Esophagus muscularis mucosa (tissue), 4 donors: ENCODE results near the gene CD80. TPM values are rescaled to one million over a fixed set of nuclear protein-coding genes. Genes with fewer than 3 reads are reported as not detected.

ENCODE experiments used
- DNase-seq: peaks from one replicate; pipeline ENCODE4 v3.0.0-alpha.2; 2017; ENCODE audit errors: extremely low spot score
- H3K27ac ChIP-seq, 4 donors: fragments of 200-600 bp; sonication (generic); replicated peaks in 1 of 4; 1 replicate in 3 of 4; 2 replicates in 1 of 4; pipeline ENCODE4 v1.5.1; 2016 to 2019; ENCODE audit warnings: mild to moderate bottlenecking in 1 of 4
- H3K27me3 ChIP-seq, 4 donors: fragments of 200-600 bp; sonication (generic); one replicate each; pipeline versions ENCODE4 v1.5.1 to v1.6.0; 2016 to 2019
- H3K36me3 ChIP-seq, 4 donors: fragments of 200-600 bp; sonication (generic); one replicate each; pipeline ENCODE4 v1.5.1; 2016 to 2019
- H3K4me1 ChIP-seq, 4 donors: fragments of 200-600 bp; sonication (generic); one replicate each; pipeline ENCODE4 v1.5.1; 2016 to 2019
- H3K4me3 ChIP-seq, 4 donors: fragments of 200-600 bp; sonication (generic); 1 replicate in 2 of 4; 2 replicates in 2 of 4; pipeline ENCODE4 v1.5.1; 2016 to 2019; ENCODE audit warnings: mild to moderate bottlenecking in 4 of 4, moderate library complexity in 1 of 4
- H3K9me3 ChIP-seq, 4 donors: fragments of 200-600 bp; sonication (generic); 1 replicate in 3 of 4; 2 replicates in 1 of 4; pipeline ENCODE4 v1.5.1; 2016 to 2019
- CTCF ChIP-seq, 3 experiments: fragments of 200-600 bp in 2 of 3; fragments of 450-650 bp in 1 of 3; sonication (generic) in 2 of 3; IDR thresholded peaks; one replicate each; pipeline ENCODE4 v1.5.1; 2017 to 2019; ENCODE audit warnings: antibody characterized with exemption in 3 of 3, mild to moderate bottlenecking in 2 of 3, moderate library complexity in 1 of 3
- EP300 ChIP-seq: sonication (generic); formaldehyde crosslinking; IDR thresholded peaks from one replicate; pipeline ENCODE4 v1.6.1; 2017; ENCODE audit warnings: antibody characterized with exemption
- POLR2A ChIP-seq: fragments of 450-650 bp; IDR thresholded peaks from one replicate; pipeline ENCODE4 v1.6.1; 2017; ENCODE audit warnings: antibody characterized with exemption, moderate library complexity, mild to moderate bottlenecking, low read depth
- POLR2AphosphoS5 ChIP-seq, 2 donors: sonication (generic); formaldehyde crosslinking; IDR thresholded peaks; one replicate each; pipeline ENCODE4 v1.6.1; 2017; ENCODE audit warnings: antibody characterized with exemption in 2 of 2
- WGBS: methylation state at CpG from one replicate; pipeline ENCODE4 v1.1.5; 2018; 5-methylcytosine and 5-hydroxymethylcytosine counted together
- intact Hi-C: fragments of 100-400 bp; cut with DNase I; formaldehyde crosslinking; loops from one replicate; pipeline ENCODE4 v1.15.1; 2023
- total RNA-seq, 4 donors: library from RNA; depleted of rRNA; stranded (reverse); fragments of >200 nt; gene quantifications; one replicate each; pipeline versions ENCODE4 v1.1.0 to v1.2.1, GENCODE V29; 2016

Gene CD80
- total RNA-seq, 4 donors from 2014 or later = 0.26 to 1.3 TPM; not detected in 2

GRCh38 chr3:119492810-119493209 is 66.6 kb downstream of the CD80 start:
- Histone ChIP-seq H3K9me3 (no peaks in the 10 kb centered on the region), H3K27ac (no peak overlapping the region), H3K36me3 (peaks cover 0 to 43% (median 29%) of the 10 kb centered on the region in 4 donors), H3K27me3 (no peaks in the 10 kb centered on the region), H3K4me3 (no peak overlapping the region), H3K4me1 (peaks cover 3 to 7% (median 6%) of the 10 kb centered on the region in 4 donors)
- intact Hi-C loops = loop anchor here (10.0 kb wide), 1 partner anchor 182 kb away; the partner anchor contains the start of gene COX17
- WGBS = 96% methylated on average over 3 of the region's 3 CpGs
- DNase-seq = no peak
- TF ChIP-seq CTCF (IDR thresholded peaks at IDR 0.05) (no peak), POLR2AphosphoS5 (IDR thresholded peaks at IDR 0.05) (no peak), EP300 (no peak), POLR2A (no peak)

- DNase-seq = no peak
- Histone ChIP-seq H3K27ac (no peak overlapping the region), H3K27me3 (no peaks in the 10 kb centered on the region), H3K36me3 (peaks cover 4 to 50% (median 34%) of the 10 kb centered on the region in 4 donors), H3K4me1 (no peaks in the 10 kb centered on the region), H3K9me3 (no peaks in the 10 kb centered on the region), H3K4me3 (no peak overlapping the region)
- no peak for TF ChIP-seq EP300
- no peak for TF ChIP-seq POLR2AphosphoS5 (IDR thresholded peaks at IDR 0.05)
- intact Hi-C loops = loop anchor here (10.0 kb wide), 1 partner anchor 183 kb away; the partner anchor contains the start of gene COX17
- 98% methylated on average over 2 of the region's 2 CpGs for WGBS
These were observed 67.3 kb downstream of the CD80 start for GRCh38 chr3:119492128-119492527.

- H3K4me1 ChIP-seq = no peaks in the 10 kb centered on the region
- 94% methylated on average over 2 of the region's 2 CpGs for WGBS
- no peak overlapping the region for H3K4me3 ChIP-seq
- peaks cover 12 to 70% (median 53%) of the 10 kb centered on the region in 4 donors for H3K36me3 ChIP-seq
- no peaks in the 10 kb centered on the region for H3K9me3 ChIP-seq
- H3K27me3 ChIP-seq = no peaks in the 10 kb centered on the region
- intact Hi-C loops = loop anchor here (10.0 kb wide), 1 partner anchor 185 kb away; the partner anchor contains the start of gene COX17
- H3K27ac ChIP-seq = no peak overlapping the region
- no peak for DNase-seq
- no peak for TF ChIP-seq POLR2AphosphoS5 (IDR thresholded peaks at IDR 0.05)
These were observed 69.3 kb downstream of the CD80 start for GRCh38 chr3:119490153-119490552.

GRCh38 chr3:119485563-119485962 is 73.9 kb downstream of the CD80 start:
- H3K27ac ChIP-seq = no peak overlapping the region
- intact Hi-C loops = no loop called here
- peaks cover 13 to 87% (median 69%) of the 10 kb centered on the region in 4 donors for H3K36me3 ChIP-seq
- no peaks in the 10 kb centered on the region for H3K4me1 ChIP-seq
- TF ChIP-seq CTCF (IDR thresholded peaks at IDR 0.05) = no peak
- no peak for TF ChIP-seq POLR2A
- no peak for TF ChIP-seq EP300
- TF ChIP-seq POLR2AphosphoS5 (IDR thresholded peaks at IDR 0.05) = no peak
- H3K9me3 ChIP-seq = no peaks in the 10 kb centered on the region
- no peak for DNase-seq
- no peaks in the 10 kb centered on the region for H3K27me3 ChIP-seq
- 98% methylated on average over 2 of the region's 2 CpGs for WGBS
- H3K4me3 ChIP-seq = no peak overlapping the region

- Histone ChIP-seq H3K9me3 (no peaks in the 10 kb centered on the region), H3K27ac (no peak overlapping the region), H3K36me3 (peaks cover 30 to 90% (median 69%) of the 10 kb centered on the region in 4 donors), H3K4me1 (no peaks in the 10 kb centered on the region), H3K27me3 (no peaks in the 10 kb centered on the region), H3K4me3 (no peak overlapping the region)
- intact Hi-C loops = no loop called here
- DNase-seq = no peak
- TF ChIP-seq CTCF (IDR thresholded peaks at IDR 0.05) = no peak
- no peak for TF ChIP-seq POLR2A
- no peak for TF ChIP-seq POLR2AphosphoS5 (IDR thresholded peaks at IDR 0.05)
- WGBS = 89% methylated on average over 1 of the region's 1 CpG
These were observed 76.3 kb downstream of the CD80 start for GRCh38 chr3:119483101-119483500.

GRCh38 chr3:119481079-119481478 is 78.3 kb downstream of the CD80 start:
- 85% methylated on average over 2 of the region's 2 CpGs for WGBS
- TF ChIP-seq POLR2AphosphoS5 (IDR thresholded peaks at IDR 0.05) (no peak), POLR2A (no peak), CTCF (IDR thresholded peaks at IDR 0.05) (no peak), EP300 (no peak)
- H3K4me1 ChIP-seq = no peaks in the 10 kb centered on the region
- no peak for DNase-seq
- no peak overlapping the region for H3K27ac ChIP-seq
- intact Hi-C loops = no loop called here
- H3K9me3 ChIP-seq = no peaks in the 10 kb centered on the region
- no peak overlapping the region for H3K4me3 ChIP-seq
- no peaks in the 10 kb centered on the region for H3K27me3 ChIP-seq
- H3K36me3 ChIP-seq = peaks cover 18 to 89% (median 67%) of the 10 kb centered on the region in 4 donors
